GM19463 (cell line): ENCODE results near the gene SMARCAL1.

Experiments used
- ATAC-seq: cut with Tn5 transposase; IDR thresholded peaks from one replicate; pipeline ENCODE4 v1.9.1; 2021; ENCODE audit warnings: mild to moderate bottlenecking, moderate library complexity; ENCODE audit not compliant: unreplicated experiment

The SMARCAL1 gene

DNA sequence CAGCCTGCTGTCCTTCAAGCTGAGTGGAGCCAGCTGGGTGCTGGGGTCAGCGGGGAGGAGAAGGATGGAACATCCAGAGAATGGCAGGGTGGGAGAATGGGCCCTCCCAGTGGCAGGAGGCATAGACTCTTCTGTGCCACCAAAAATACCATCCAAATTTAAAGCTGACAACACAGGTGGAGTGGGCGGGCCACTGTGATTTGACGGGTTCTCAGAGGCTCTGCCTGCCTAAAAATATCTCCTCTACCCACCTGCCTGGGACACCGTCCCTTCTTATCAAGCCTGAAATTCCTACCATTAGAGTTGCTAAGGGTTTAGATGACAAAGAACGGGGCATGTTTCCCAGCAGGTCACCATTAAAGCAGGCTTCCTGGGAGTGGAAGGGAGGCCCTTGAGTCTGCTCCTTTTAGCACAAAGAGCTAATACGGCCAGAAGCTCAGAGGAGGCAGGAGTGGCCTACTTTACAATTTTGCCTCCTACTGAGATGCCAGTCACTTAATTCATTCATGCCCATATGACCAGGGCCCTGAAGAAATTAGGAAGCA lies 20.2 kb upstream of the SMARCAL1 start:
- ATAC-seq, result no peak

DNA sequence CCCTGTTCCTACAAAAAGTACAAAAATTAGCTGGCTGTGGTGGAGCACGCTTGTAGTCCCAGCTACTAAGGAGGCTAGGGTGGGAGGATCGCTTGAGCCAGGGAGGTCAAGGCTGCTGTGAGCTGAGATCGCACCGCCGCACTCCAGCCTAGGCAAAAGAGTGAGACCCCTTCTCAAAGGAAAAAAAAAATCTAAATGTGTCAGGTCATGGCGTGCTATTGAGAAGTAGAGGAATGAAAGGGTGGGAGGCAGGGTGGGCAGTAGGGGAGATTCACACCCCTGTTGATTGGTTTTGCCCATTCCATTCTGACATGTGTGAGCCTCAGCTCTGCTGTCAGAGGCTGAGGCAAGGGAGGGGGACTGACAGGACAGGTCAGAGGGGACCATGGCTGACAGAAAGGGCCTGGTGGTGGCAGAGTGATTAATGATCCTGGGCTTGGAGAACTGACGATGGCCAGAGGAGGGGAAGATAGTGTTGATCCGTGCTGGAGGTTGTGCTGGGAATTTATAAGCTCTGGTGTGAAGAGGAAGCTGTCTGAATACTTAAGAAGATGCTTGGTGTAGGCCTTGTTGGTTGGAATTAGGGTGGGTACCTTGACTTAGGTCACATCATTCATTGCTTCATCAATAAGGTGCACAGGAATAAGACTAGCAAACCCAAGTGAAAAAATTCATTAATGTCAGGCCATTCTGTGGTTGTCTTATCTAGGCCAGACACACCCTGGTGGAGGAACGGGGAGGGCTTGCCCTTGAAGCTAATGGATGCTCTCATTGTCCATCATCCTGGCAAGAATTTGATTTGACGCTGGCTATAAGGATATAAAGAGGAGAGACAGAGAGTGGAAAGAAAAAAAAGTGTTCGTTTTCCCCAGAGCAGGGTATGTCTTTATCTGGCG lies 19.1 kb upstream of the SMARCAL1 start:
- ATAC-seq, result no peak

DNA sequence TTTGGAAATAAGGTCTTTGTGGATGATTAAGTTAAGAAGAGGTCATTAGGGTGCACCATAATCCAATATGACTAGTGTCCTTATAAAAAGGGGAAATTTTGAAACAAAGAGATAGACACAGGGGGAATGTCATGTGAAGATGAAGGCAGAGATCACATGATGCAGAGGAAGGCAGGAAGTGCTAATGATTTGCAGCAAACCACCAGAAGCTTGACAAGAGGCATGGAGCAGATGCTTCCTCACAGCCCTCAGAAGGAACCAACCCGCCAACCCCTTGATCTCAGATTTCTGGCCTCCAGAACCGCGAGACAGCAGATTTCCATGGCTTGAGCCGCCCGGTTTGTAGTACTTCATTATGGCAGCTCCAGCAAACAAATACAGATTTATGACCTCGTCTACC lies 17.4 kb upstream of the SMARCAL1 start:
- no peak for ATAC-seq

DNA sequence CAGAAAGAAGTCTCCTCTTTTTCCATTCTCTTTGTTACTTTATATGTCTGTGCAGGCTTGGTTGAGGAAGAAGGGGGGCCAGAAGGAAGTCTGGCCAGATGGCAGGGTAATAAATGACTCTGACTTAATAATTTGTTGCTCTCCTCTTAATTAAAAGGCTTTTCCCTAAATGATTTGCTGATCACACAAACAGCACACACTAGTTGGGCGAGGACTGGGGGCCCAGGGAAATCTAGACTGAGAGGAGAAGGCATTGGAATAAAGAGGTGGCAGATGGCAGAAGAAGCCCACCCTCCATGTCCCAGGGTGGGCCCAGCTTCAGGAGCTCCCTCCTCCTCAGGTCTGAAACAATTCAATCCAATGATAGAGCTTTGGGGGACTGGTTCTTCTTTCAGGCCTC lies 12.7 kb upstream of the SMARCAL1 start:
- ATAC-seq, result no peak

DNA sequence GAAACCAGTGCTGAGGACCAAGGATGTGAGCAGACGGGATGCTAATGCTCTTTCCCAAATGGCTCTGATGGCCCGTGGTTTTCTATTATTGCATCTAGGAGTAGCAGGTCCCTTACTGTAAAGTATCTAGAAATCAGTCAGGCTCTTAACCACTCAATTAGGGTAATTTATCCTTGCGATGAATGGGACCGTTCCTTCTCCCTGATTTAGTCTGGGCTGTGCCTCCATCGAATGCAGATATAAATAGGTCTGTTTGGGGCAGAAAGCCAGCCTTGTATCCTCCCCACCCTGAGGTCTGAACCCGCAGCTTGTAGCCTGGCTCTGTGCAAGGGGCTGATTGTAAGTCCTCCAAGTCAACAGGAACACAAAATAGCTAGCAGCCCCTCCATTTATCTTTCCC lies 9.5 kb upstream of the SMARCAL1 start:
- ATAC-seq, result no peak

DNA sequence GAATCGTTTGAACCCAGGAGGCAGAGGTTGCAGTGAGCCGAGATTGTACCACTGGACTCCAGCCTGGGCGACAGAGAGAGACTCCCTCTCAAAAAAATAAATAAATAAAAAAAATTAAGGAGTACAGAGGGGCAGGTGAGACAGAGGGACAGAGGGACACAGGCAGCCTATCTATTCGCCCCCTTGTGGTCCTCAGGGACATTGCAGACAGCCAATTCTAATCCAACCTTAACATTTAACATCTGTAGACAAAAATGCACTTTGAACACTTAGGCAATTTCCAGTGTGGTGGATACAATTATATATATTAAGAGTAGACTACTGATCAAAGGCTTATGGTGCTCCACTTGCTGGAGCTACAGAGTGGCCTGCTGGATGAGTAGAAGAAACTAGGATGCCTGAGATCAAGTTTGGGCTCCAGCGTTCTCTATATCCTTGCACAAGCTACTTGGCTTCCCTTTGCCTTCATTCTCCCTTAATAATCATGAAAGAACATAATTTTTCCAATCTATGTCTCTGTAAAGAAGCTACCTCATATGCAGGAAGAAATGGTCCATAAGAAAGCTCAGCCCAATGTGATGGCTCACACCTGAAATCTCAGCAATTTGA lies 8.2 kb upstream of the SMARCAL1 start:
- ATAC-seq, result no peak

DNA sequence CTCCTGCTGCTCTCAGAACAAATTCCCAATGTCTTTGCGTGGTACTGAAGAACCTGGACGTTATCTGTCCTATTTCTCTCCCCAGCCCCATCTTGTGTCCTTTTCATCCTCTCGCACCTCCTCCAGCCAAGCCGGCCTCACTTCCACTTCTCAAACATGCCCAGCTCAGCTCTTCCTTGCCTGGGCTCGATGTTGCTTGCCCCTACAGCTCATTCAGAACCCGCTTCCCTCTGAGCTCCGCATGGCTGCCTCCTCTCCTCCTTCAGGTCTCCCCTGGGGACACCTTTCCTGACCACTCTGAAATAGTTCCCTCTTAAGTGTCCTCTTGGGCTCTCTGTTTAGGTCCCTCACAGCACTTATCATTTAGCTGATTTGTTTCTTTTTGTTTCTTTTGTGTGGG lies 6.7 kb upstream of the SMARCAL1 start:
- no peak for ATAC-seq

DNA sequence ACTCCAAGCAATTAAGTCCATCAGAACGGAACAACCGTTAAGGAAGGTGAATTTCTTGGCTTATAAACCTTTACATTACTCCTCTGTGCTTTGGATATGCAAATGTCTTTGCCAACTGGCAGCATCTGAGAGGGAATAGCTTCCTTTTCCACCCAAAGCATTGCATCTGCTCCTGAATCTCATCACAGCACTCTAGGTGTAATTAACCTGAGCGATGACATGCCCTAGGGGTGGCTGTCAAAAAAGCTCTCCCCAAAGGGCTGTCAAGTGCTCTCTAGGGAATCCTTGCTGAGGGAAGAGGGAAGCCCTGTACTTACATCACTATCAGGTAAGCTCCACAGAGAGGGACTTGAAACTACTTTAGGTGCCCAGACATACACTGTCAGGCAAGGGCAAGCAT lies 5.5 kb upstream of the SMARCAL1 start:
- no peak for ATAC-seq

DNA sequence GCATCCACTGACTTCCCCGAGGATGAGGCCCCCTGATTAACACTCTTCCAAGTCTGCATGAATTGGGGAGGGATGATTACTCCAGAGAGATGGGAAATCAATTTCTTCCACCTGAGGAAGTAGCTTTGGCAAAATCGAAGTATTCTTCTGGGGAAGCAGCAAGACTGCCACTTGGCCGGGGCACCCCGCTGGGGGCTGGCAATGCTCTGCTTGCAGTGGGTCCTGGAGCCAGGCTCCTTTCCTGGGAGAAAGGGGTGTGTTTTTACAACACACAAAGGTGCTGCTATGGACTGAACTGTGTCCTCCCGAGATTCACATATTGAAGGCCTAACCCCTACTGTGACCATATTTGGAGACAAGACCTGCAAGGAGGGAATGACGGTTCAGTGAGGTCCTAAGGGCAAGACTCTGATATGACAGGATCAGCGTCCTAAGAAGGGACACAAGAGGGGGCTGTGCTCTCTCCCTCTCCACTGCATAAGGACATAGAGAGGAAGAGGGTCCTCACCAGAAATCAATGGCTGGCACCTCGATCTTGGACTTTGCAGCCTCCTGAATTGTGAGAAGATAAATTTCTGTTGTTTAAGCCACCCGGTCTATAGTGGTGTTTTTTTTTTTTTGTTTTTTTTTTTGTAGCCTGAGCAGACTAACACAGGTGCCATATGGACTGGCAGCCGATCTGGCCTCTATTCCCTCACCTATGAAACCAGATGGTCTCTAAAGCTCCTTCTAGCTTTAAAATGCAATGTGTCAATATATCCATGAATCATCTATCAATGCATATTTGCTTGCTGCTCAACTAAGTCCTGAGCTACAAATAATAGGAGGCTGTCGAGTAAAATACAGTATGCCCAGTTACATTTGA lies 3.6 kb upstream of the SMARCAL1 start:
- no peak for ATAC-seq

DNA sequence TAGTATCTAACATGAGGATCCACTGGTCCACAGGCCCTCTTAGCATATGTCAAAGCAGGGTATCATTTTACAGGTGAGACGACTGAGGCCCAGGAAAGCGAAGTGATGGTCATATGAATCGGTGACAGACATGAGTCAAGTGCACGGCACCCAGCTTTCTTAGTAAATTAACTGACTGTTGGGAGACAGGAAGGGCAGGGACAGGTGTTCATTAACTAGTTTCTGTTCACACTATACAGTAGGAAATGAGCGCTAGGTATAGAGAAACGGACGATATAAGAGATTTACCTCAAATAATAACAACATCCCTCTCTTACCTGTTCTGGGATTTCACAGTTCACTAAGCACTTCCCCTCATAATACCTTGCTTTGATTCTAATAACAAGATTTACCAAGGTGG lies 1.7 kb upstream of the SMARCAL1 start:
- ATAC-seq, result no peak

DNA sequence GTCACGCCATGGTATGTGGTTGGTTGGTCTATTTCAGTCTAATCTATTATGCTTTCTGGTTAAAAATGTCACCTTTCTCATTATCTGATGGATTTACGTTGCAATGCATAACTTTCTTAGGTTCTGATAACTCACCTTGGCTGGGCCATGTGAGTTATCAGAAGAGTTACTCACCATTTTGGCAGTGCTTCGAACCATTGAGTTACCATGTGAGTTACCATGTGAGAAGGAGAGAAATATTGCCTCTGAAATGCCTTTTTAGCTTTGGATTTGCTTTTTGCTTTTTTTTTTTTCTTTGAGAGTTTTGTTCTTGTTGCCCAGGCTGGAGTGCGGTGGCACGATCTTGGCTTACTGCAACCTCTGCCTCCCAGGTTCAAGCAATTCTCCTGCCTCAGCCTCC lies 1.6 kb downstream of the SMARCAL1 start:
- no peak for ATAC-seq

DNA sequence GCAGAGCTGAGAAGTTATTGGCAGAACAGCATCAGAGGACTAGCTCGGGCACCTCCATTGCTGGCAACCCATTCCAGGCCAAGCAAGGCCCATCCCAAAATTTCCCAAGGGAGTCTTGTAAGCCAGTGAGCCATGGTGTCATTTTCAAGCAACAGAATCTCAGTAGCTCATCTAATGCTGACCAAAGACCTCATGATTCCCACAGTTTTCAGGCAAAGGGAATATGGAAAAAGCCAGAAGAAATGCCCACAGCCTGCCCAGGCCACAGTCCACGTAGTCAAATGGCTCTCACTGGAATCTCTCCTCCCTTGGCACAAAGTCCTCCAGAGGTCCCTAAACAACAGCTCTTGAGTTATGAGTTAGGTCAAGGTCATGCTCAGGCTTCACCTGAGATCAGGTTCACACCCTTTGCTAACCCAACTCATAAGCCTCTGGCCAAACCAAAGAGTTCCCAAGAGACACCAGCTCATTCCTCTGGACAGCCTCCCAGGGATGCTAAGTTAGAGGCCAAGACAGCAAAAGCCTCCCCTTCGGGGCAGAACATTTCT lies 2.6 kb downstream of the SMARCAL1 start:
- ATAC-seq, result no peak

DNA sequence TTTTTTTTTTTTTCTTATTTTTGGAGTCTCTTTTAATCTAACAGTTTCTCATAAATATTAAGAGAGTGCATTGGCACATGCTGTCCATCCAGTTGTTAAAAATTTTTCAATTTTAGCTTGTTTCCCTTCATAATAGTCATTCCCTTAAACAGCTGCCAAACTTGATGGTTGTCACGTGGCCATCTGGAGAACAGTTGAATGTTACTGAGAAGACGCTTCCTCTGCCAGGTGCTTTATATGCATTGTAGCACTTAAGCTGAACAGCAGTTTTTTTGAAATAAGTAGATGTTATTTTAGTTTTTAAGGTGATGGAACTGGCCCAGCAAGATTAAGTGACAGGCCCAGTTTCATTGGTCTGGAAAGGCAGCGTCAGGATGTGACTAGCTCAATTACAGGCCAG lies 3.3 kb downstream of the SMARCAL1 start:
- no peak for ATAC-seq

DNA sequence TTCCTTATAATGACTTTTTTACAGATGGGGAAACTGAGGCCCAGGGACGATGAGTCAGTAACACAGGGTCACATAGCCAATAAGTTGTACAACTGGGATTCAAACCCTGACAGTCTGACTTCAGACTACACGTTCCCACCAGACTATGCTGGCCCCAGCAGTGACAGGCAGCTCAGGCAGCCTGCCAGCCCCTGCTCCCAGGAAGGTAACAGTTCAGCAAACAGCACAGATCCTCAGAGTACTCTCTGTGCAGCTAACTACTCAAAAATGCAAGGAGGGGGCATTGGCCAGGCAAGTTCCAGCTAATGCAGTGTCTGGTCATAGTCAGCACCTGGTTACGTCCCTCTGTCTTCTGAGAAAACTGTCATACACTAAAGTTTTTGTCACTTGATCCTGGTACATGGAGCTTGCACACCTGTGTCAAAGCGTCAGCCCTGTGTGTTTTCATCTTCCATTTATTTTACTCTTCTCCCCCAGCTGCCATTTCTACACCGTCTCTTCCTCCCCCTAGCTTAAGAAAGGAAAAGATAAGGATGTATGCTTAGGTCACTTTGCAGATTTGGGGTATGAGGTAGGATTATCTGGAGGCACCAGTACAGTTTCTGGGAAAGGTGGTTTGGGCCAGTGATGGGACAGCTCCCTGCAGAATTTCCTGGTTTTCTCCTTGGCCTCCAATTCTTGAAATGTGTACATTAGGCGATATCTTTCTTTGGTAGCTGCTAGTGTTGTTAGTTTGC lies 4.5 kb downstream of the SMARCAL1 start:
- ATAC-seq, result no peak

DNA sequence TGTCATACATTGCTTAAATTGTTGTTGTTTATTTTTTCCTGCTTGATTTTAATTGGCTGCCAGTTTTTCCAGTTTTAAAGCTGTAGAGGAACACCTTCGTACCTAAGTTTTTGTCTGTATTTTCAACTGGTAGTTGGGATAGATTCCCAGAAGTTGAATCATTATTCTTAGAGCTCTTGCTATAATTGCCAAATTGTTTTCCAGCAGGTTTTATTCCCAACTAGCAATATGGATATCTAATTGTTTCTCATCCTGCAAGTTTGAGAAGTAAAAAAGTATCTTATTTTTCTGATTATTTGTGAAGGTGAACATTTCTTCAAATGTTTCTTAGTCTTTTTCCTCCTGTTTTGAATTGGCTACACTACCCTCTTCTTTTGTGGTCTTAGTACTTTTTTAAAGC lies 6.7 kb downstream of the SMARCAL1 start:
- no peak for ATAC-seq

DNA sequence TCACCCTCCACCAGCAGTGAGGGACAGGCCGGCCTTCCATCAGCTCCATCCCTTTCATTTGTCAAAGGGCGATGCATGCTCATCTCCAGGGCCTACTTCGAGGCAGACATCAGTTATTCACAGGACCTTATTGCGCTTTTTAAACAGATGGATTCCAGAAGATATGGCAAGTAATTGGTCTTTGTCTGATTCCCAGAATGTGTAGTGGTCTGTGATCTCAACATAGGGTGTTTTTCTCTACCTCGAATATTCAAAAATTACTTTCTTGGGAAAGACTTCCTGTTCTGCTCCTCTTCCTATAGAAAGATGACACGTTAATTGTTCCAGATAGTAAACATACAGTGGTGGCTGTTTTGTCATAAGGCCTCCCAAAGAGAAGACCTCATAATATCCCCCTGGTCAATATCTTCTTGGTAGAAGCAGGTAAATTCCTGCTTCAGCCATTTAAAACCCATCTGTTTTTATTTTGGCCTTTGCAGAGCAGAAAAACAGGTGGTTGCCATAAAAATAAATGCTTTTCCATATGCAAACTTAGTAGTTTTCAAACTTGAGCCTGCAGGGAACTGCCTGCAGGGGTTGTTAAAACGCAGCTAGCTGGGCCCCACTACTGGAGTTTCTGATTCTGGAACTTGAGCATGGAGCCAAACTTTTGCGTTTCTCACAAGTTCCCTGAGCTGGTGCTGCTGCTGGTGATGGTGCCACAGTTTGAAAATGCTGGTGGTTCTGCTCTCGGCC lies 8.2 kb downstream of the SMARCAL1 start:
- ATAC-seq, result no peak

DNA sequence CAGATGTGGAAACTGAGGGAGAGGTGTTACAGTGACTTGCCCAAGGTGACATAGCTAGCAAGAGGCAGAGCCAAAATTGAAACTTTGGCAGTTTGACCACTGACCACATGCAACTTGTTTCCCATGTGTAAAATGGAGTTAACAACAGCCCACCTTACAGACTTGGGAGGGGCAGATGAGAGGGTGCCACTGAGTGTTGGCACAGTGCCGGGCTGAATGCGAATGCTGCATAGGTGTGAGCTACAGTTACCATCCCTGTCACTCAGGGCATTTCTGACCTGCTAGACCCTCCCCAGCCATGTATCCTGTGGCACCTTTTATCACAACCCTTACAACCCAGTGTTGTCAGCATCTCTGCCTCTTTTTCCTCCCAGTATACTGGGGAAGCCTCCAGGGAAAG lies 10.8 kb downstream of the SMARCAL1 start:
- no peak for ATAC-seq

DNA sequence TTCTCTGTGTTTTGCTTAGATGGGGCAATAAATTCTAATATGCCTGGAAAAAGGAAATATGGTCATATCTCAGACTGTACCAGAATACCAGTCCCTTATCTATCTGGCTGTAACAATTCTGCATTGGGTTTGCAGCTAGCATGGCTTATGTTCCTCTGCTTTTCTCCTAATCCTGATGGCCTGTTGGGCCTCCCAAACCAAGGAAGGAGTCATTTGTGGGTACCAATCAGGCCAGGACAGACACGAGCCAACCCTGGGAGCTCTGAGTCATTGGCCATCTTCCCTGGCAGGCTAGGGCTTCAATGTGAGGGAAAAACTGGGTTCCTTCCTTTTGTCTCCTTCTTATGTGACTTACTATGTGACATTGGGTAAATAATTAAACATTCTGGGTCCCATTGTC lies 12.0 kb downstream of the SMARCAL1 start:
- ATAC-seq, result no peak

DNA sequence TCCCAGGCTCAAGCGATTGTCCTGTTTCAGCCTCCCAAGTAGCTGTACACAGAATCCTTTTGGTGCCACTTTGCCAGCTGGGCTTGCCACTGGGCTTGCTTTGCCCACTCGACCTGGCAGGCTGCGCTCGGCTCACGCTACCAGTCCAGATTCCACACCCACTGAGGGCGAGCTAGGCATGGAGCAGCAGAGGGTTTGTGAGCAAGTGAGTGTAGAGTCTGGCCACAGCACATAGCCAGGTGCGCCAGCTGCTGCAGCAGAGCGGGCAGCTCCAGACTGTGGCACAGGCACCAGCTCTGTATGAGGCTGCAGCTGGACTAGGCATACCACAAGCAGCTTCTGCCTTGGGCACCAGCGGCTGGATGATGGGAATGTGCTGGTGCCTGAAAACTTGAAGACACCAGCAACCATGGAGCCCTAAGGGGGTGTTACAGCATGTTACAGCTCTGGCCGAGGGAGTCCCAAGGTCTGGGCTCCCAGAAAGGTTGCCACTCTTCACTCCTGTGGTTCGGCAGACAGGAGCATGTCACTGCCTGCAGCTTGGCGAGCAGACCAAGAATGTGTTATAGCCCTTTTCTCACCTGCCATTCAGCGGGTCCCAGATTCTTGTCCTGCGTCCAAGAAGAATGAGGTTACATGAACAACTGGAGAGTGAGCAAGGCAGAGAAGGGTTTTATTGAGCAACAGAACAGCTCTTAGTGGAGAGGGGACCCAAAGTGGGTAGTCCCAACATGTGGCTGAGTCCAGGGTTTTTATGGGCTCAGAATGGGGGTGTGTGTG lies 12.9 kb downstream of the SMARCAL1 start:
- ATAC-seq, result no peak
